ENCODE data around the gene EPHA7. TPM values are rescaled to one million over a fixed set of nuclear protein-coding genes. Genes with fewer than 3 reads are reported as not detected.
A peak's percentile ranks its signal among the peaks of the same experiment; 100 is the strongest.

EPHA7 gene
- total RNA-seq, 1 experiment from 2014 or later, result 9.5 TPM

- Histone ChIP-seq H4K8ac (replicated peaks; ENCODE audit: insufficient read length, low read depth, low read length) (no peak overlapping the region), H2BK15ac (ENCODE audit: low read depth, low read length) (no peak overlapping the region), H4K5ac (ENCODE audit: insufficient read length, low read depth, low read length) (no peak overlapping the region), H4K20me1 (ENCODE audit: control insufficient read depth, insufficient read depth, insufficient read length) (no peaks in the 10 kb centered on the region), H3K27ac (ENCODE audit: insufficient read length, low read depth, low read length) (no peak overlapping the region), H3K9me3 (ENCODE audit: control insufficient read depth, low read depth, low read length) (no peaks in the 10 kb centered on the region), H2BK120ac (ENCODE audit: low read depth, low read length, poor library complexity, severe bottlenecking) (no peak overlapping the region), H3K23ac (ENCODE audit: insufficient read length, low read depth, low read length) (no peak overlapping the region), H3K79me1 (ENCODE audit: insufficient read depth, low read depth, low read length, poor library complexity, severe bottlenecking) (no peaks in the 10 kb centered on the region), H2BK20ac (ENCODE audit: low read depth, low read length, poor library complexity, severe bottlenecking) (no peak overlapping the region), H3K14ac (ENCODE audit: insufficient read depth, low read length) (no peak overlapping the region), H2AK5ac (ENCODE audit: insufficient read length, low read length) (no peak overlapping the region), H2BK5ac (ENCODE audit: insufficient read length, low read length) (no peak overlapping the region), H2BK12ac (ENCODE audit: insufficient read length, low read depth, low read length) (no peak overlapping the region), H3K56ac (ENCODE audit: insufficient read length, low read depth, low read length) (no peak overlapping the region), H3K79me2 (ENCODE audit: insufficient read depth, low read length) (no peaks in the 10 kb centered on the region), H3K27me3 (ENCODE audit: insufficient read depth, low read length) (no peaks in the 10 kb centered on the region), H3K4ac (ENCODE audit: low read depth, low read length) (no peak overlapping the region), H3K4me2 (ENCODE audit: insufficient read depth, insufficient read length, low read length) (no peak overlapping the region), H3T11ph (ENCODE audit: low read length) (no peak overlapping the region), H3K9ac (ENCODE audit: extremely low read depth, insufficient read length, low read length) (no peak overlapping the region), H3K23me2 (ENCODE audit: insufficient read length, low read depth, low read length, poor library complexity, severe bottlenecking) (no peaks in the 10 kb centered on the region), H4K91ac (ENCODE audit: insufficient read length, low read depth, low read length) (no peak overlapping the region), H3K4me1 (ENCODE audit: insufficient read depth, low read length) (0 out of 2 replicates have a peak, but pooled peaks cover 2% of the 10 kb centered on the region), H3K18ac (ENCODE audit: insufficient read length, low read depth, low read length) (no peak overlapping the region), H2AFZ (ENCODE audit: low read length) (peak overlapping the region; percentile 98)
- no peak for TF ChIP-seq CTCF (conservative IDR thresholded peaks at IDR 0.05)
- Mint-ChIP-seq H3K9me3 (no peaks in the 10 kb centered on the region; a peak in 2 of 5 replicates), H3K27ac (no peak overlapping the region), H3K27me3 (ENCODE audit: low read depth) (no peaks in the 10 kb centered on the region), H3K4me3 (no peak overlapping the region), H3K36me3 (ENCODE audit: insufficient read depth in 1 of 3, low read depth in 3 of 3) (no peaks in the 10 kb centered on the region; a peak in 1 of 7 replicates), H3K4me1 (peaks cover 3 to 8% of the 10 kb centered on the region in 2 experiments; a peak in 3 of 4 replicates)
- DNase-seq, result no peak
Observed at GRCh38 chr6:93210908-93211307, 208.5 kb downstream of the EPHA7 start.

Data from H9 (cell line).